Right ventricle myocardium inferior (tissue), 1 donor: ENCODE measurements around the gene GAB2. TPM values are rescaled to one million over a fixed set of nuclear protein-coding genes. Genes with fewer than 3 reads are reported as not detected.
"Not testable (repeated sequence)": the region's sequence is repeated elsewhere in the genome, so short reads cannot be mapped to it uniquely, and the experiment has no call there.

Source experiments
- ATAC-seq: fragments of 200-7000 bp; cut with Tn5 transposase; one replicate; pipeline ENCODE4 v1.9.1; 2020; ENCODE audit warnings: mild to moderate bottlenecking, moderate library complexity
- DNase-seq: peaks from one replicate; pipeline ENCODE4 v3.0.0; 2021; ENCODE audit errors: missing footprints
- intact Hi-C: fragments of 100-400 bp; cut with DNase I; formaldehyde crosslinking; loops from one replicate; pipeline ENCODE4 v1.11.0; 2022
- total RNA-seq: library from RNA; stranded (reverse); fragmentation: NEBNext Ultra II Directional; extraction: Animal tissue kit (Norgen Biotek cat#: 25700); gene quantifications from one replicate; pipeline ENCODE4 v1.2.1, GENCODE V29; 2021
- donor health status: DM: no; HTN: yes; CAD: no; lungs with severe emphysema.

Gene GAB2
- total RNA-seq, 1 donor from 2014 or later, result 15.6 TPM

DNA sequence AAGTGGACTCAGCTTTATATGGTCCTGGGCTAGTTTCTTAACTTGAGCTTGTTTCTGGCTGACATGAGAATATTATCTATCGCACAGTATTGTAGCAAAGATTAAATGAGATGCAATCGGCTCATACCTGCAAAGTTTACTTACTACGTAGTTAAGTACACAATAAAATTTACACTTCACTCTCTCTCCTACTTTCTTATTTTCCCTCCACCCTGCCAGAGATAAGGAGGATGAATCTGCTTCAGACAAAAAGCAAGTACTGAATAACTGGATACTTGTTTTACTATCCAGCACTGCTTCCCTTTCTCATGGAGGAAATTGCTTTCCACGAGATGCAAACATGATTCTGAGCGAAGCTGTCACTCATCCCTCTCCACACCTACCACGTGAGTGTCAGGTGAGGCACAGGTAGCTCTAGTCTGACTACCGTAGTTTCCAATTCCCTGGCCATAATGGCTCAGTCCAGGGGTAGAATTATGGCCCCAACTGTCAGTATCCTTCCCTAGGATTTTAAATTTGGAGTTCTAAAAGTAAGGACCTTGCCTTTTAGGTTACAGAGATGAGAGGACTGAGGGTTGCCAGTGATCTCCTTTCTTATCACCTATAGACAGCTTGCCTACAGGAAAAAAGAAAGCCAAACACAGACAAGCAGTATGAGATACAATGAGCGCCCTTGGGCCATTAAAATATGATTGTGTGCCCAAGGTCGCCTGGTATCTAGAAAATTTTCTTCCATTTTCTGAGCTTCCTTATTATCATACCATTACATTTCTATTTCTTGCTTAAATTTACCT is 39.8 kb downstream of the GAB2 start:
- intact Hi-C loops, result no loop called here

DNA sequence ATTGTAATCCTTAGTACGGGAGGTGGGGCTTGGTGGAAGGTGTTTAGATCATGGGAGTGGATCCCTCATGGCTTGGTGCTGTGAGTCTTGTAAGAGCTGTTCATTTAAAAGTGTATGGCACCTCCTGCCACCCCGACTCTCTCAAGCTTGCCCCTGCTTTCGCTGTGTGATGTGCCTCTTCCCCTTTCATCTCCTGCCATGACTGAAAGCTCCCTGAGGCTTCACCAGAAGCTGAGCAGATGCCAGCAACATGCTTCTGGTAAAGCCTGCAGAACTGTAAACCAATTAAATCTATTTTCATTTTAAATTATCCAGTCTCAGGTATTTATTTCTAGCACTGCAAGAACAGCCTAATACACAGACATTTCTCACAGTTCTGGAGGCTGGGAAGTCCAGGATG is 40.8 kb downstream of the GAB2 start:
- DNase-seq (no peak), ATAC-seq (no peak)
- intact Hi-C loops, result no loop called here

More for the DNA sequence above, 39.8 kb downstream of the GAB2 start:
- no peak for ATAC-seq
- no peak for DNase-seq

DNA sequence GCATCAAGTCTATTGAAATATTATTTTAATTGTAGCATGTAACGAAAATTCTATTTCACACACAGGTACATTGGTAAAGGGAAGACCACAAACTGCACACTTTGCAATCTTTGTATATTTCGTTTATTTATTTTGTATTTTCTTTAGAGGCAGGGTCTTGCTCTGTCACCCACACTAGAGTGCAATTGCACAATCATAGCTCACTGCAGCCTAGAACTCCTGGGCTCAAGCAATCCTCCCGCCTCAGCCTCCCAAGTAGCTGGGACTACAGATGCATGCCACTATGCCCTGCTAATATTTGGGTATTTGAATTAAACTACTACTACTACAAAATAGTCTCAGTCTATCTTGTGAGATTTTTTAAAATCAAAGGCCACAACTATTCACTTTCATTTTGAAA is 42.7 kb downstream of the GAB2 start:
- intact Hi-C loops, result no loop called here
- ATAC-seq (no peak), DNase-seq (no peak)

DNA sequence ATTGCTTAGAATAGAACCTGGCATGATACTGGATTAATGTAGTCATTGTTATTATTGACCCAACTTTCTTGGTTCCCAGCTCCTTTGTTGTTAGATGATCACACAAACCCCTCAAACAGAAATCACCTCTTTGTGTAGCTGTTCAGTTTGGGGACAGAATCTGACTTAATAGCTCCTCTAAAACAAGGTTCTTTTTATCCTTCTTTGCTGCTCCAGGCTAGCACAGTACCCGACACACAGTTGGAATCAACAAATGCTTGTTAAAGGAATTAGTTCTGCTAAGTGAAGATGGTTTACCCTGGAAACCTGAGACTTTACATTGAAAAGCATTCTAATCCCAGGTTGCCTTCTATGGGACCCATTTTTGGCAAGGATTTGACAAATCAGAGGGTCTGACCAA is 43.9 kb downstream of the GAB2 start:
- intact Hi-C loops, result no loop called here
- DNase-seq (no peak), ATAC-seq (no peak)

DNA sequence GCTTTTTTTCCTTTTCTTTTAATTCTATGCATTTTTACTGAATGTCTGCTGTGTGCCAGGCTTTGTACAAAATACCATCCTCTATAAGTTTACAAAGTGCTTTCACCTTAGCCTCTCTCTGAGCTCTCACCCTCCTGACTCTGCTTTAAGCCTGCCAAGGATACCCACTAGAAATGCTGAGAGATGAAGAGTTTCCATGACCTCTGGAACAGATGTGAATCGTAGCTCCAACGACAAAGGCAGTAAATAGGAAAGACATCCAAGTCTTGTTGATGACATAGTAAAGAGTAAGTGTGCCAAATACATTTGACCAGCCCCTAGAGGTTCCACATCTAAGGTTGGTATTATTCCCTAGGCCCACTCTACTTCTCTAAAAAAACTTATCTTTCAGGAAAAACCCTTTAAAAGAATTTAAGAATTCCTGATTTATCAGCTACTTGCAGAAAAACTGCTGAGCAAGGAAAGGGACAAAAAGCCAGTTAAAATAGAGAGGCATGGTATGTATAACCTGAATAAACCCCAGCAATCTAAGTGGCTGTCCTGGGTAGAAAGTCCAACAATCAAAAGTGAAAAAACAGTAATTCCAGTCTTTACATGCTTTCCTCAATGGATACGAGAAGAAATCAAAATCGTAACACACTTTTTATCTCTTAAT is 45.4 kb downstream of the GAB2 start:
- intact Hi-C loops, result no loop called here
- DNase-seq (no peak), ATAC-seq (peak; percentile 22)

DNA sequence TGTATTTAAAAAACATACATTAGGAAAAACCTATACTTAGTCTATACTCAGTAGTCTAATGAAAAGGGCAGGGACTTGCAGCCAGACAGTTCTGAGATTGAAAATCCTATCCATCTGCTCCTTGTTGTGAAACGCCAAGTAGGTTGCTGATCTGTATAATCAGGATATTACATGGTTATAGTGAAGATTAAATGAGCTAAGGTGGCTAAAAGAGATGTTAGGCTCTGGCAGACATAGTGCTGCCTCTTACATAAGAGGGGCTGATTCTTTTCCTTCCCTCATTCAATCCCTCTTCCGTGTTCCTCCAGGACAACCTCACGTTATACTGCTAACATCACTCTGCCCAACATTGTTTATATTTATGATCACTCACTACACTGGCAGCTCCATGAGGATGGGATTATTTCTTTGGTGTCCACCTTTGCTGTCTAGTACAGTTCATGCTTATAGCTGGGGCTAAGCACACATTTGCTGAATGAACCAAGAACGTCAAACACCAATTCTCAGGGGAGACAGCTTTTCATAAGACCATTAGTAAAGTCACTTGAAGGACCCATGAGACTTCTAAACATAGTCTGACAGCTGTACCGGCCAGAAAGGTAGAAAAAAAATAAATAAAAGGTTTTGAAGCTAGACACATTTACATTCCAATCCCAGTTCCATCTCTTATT is 46.3 kb downstream of the GAB2 start:
- intact Hi-C loops, result no loop called here
- no peak for DNase-seq
- ATAC-seq, result peak; percentile 49

DNA sequence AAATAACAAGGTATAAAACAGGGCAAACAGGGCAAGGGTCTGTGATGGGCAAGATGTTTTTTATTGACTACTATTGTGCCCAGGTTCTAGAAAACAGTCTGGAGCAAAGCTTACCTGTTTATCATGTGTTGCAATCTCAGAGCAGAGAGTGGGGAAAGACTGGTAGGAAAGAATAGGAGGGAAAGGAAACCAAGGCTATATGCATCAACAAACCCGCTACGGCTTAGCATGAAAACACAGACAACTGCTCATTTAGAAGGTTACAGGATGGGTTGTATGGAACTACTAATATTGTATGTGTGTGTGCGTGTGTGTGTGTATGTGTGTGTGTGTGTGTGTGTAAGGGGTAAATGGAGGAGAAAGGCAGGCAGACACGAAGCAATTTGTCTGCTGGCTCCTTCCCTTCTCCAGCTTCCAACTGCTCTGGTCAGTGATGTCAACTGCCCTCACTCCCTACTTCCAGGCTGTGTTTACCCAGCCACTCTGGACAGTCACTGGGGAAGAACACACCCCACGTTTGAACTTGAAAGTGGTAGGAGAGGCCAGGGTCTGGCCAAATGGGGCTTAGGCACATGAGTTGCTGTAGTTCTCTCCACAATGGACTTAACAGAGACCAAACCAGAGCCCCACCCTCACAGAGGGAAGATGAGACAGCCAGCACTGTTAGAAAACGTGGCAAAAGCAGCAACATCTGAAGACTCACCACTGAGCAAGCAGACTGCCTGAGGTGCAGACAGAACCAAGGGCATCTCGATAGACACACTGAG is 47.0 kb downstream of the GAB2 start:
- ATAC-seq (peak; percentile 80), DNase-seq (no peak)
- intact Hi-C loops, result no loop called here

DNA sequence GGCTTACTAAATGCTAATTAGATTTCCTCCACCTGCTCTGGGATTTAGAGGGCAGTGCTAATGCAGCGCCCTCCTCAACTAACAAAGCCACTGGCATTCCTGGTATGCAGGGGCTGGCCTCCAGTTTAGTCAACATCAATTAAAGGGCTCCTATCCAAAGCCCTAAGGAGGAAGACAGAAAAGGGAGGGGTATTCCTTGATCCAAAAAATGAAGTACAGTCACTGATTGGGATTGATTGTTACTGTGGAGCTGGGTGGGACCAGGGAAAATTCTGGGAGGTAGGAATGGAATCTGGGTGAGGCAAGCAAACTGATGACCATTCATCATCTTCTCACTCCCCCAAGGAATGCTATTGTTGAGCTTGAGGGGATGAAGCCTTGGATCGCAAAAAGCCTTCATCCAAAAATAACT is 52.2 kb downstream of the GAB2 start:
- no peak for DNase-seq
- ATAC-seq, result no peak
- intact Hi-C loops, result loop anchor here (2.0 kb wide), 1 partner anchor 15 kb away; no protein-coding TSS in a partner anchor

DNA sequence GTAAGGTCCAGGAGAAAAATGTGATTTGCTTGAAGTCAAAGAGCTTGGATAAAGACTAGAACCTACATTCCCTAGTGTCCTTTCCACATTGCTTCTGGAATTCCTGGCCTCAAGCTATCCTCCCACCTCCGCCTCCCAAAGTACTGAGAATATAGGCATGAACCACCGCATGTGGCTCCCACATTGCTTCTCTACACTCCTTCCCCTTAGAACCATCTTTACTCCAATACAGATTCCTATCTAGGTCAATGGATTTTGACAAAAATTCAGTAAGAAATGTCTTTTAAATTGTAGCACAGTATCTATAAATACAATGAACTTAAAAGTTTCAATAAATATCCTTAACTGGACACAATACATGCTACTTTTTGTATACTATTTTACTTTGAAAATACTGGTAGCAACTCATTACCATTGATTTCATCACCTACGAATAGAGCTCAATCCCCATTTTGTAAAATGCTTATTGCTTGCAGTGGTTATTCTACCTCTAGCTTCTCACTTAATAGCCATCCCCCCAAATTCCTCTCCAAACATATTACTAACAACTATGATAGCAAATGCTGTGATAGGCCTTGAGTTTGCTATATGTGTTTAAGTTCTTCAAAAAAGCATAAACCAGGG is 53.4 kb downstream of the GAB2 start:
- no peak for DNase-seq

DNA sequence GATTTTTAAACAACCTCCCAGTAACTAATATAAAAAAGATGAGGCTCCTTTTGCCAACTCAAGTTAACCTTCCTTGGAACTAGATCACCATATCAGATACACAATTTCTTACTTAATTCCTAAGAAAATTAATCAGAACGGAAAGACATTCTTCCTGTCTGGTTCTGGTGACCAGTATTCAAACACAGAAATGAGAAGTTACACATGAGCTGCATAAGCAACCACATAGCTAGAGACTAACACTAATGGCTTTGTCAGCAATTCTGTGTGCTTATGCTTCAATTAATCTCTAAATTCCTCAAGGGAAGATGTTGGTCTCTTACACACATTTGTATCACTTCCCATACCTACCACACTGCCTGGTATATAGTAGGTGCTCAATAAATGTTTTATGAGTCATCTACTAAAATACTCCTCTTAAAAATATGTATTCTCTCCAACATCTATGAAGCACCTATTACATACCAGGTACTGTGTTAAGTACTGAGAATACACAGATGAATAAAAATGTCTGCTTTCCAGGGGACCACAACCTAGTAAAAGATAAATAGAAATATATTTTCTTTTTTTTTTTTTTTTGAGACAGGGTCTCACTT is 54.5 kb downstream of the GAB2 start:
- ATAC-seq (peak; percentile 46), DNase-seq (no peak)
- intact Hi-C loops, result no loop called here

More for the DNA sequence above, 53.4 kb downstream of the GAB2 start:
- intact Hi-C loops, result loop anchor here (2.0 kb wide), 1 partner anchor 13 kb away; no protein-coding TSS in a partner anchor
- no peak for ATAC-seq

DNA sequence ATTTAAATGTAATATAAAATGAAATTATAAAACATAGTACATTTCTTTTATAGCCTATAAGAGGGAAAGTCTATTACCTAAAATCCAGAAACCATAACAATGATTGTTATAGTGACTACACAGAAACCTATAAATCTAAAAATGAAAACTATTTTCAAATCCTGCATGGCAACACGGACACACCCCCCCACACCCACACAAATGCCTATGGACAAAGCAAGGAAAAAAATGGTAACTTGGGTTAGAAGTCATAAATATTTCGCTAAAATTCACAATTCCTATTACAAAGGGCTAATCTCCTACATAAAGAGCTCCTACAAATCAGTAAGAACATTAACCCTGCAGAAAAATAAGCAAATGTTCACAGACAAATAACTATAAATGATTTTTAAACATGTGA is 56.4 kb downstream of the GAB2 start:
- DNase-seq, result no peak
- intact Hi-C loops, result no loop called here
- ATAC-seq, result no peak

DNA sequence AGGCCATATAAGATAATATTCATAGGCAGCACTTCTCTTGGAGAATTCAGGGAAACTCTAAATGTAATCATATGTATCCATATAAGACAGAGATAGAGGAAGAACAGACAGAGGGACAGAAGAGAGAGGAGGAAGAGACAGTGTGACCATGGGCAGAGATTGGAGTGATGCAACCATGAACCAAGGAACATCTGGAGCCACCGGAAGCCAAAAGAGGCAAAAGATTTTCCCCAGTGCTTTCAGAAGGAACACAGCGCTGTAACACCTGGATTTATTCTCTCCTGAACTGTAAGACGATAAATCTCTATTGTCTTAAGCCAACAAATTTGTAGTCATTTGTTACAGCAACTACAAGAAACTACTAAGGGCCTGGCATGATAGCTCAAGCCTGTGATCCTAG is 57.7 kb downstream of the GAB2 start:
- ATAC-seq, result peak; percentile 72

DNA sequence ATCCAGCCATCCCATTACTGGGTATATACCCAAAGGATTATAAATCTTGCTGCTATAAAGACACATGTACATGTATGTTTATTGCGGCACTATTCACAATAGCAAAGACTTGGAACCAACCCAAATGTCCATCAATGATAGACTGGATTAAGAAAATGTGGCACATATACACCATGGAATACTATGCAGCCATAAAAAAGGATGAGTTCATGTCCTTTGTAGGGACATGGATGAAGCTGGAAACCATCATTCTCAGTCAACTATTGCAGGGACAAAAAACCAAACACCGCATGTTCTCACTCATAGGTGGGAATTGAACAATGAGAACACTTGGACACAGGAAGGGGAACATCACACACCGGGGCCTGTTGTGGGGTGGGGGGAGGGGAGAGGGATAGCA is 59.7 kb downstream of the GAB2 start:
- ATAC-seq, result not testable (repeated sequence)

More for the DNA sequence above, 57.7 kb downstream of the GAB2 start:
- intact Hi-C loops, result no loop called here
- DNase-seq, result no peak

DNA sequence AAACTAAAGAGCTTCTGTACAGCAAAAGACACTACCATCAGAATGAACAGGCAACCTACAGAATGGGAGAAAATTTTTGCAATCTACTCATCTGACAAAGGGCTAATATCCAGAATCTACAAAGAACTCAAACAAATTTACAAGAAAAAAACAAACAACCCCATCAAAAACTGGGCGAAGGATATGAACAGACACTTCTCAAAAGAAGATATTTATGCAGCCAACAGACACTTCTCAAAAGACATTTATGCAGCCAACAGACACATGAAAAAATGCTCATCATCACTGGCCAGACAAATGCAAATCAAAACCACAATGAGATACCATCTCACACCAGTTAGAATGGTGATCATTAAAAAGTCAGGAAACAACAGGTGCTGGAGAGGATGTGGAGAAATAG is 60.2 kb downstream of the GAB2 start:
- ATAC-seq, DNase-seq, intact Hi-C loops: not testable (repeated sequence)

More for the DNA sequence above, 59.7 kb downstream of the GAB2 start:
- intact Hi-C loops, DNase-seq: not testable (repeated sequence)

DNA sequence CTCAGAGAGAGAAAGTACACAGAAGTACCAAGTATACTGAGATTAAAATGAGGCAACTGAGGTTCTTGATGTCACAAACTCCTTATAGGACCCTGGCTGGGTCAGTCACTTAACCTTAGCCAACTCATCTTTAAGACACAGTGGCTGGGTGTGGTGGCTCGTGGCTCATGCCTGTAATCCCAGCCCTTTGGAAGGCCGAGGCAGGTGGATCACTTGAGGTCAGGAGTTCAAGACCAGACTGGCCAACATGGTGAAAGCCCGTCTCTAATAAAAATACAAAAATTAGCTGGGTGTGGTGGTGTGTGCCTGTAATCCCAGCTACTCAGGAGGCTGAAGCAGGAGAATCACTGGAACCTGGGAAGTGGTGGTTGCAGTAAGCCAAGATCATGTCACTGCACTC is 61.9 kb downstream of the GAB2 start:
- ATAC-seq, DNase-seq, intact Hi-C loops: not testable (repeated sequence)

DNA sequence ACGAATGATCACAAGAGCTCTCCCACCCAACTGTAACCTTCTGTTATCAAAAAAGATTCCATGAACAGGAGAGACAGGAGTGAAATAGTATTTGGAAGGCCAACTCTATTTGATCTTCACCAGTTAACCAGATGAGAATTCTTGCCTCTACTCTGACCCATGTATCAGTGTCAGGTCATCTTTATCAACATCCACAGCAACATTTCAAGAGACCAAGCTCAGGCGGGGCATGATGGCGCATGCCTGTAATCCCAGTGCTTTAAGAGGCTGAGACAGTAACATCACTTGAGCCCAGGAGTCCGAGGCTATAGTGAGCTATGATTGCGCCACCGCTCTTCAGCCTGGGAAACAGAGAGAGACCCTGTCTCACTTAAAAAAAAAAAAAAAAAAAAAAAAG is 62.3 kb downstream of the GAB2 start:
- ATAC-seq (no peak), DNase-seq (no peak)
- intact Hi-C loops, result no loop called here

DNA sequence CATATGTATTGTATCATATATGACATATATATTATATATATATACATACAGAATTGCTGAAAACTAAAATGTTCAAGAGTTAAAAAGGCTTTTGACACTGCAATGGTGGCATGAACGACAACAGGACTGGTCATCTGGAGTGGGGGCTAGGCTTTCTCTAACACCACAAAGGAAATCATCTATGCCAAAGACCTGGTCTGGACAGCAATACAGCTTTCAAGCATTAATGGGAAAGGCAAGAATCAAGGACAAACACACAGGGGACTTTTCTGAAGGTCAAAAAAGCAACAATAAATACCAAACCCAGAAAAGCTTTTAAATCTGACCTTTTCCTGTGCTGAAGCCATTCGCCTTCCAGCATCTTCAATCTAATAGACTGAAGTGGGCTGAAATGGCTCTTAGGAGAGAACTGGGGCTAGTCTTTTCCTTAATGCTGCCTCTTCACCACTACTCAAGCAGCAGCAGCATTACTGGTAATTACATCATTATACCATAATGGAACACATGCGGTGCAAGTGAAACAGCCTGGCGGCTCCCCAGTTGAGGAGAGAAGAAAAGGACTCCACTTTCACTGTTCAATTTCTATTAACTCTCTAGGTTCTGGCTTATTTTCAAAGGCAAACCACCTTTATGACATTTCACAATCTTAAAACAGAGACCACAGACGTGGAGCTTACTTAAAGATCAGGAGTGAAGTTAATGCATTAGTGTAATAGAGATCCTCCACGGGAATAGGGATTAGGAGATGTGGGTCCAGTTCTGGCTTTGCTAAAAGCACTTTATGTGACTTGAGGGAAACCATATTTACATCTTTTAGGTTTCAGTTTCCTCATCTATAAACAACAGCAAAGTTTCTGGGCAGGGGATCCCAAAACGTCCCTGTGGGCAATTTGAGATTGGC is 63.0 kb downstream of the GAB2 start:
- intact Hi-C loops, result loop anchor here (5.0 kb wide), 1 partner anchor 63 kb away; the partner anchor contains the start of gene GAB2
- ATAC-seq, result no peak
- no peak for DNase-seq
